Activated CD8-positive, alpha-beta T cell treated with anti-CD3 and anti-CD28 coated beads for 36 hours (primary cell): Measurements from ENCODE around the gene RXRA. TPM values are rescaled to one million over a fixed set of nuclear protein-coding genes. Genes with fewer than 3 reads are reported as not detected.

Experiments
- ATAC-seq: fragments of 200-7000 bp; cut with Tn5 transposase; one replicate; pipeline ENCODE4 v1.10.0; 2021; ENCODE audit warnings: mild to moderate bottlenecking, moderate library complexity
- CTCF ChIA-PET: fragments of 350-600 bp; sonication (Branson Sonifier 250); formaldehyde crosslinking; loops from one replicate; lab custom pipeline; 2021; ENCODE audit warnings: antibody characterized with exemption; lab: Charles Lee
- POLR2A ChIA-PET: fragments of 350-600 bp; sonication (Branson Sonifier 250); formaldehyde crosslinking; loops from one replicate; lab custom pipeline; 2021; ENCODE audit warnings: antibody characterized with exemption; lab: Charles Lee
- DNase-seq: peaks from one replicate; pipeline ENCODE4 v3.0.0-alpha.2; 2020
- H3K27ac Mint-ChIP-seq: one replicate; pipeline ENCODE4 v1.8.0; 2021; ENCODE audit warnings: mild to moderate bottlenecking, mixed read lengths
- H3K27me3 Mint-ChIP-seq: one replicate; pipeline ENCODE4 v1.8.0; 2021; ENCODE audit warnings: mixed read lengths
- H3K36me3 Mint-ChIP-seq: one replicate; pipeline ENCODE4 v1.8.0; 2021; ENCODE audit warnings: low read depth, mixed read lengths
- H3K4me1 Mint-ChIP-seq: one replicate; pipeline ENCODE4 v1.8.0; 2021; ENCODE audit warnings: low read depth, mixed read lengths
- H3K4me3 Mint-ChIP-seq: one replicate; pipeline ENCODE4 v1.8.0; 2021; ENCODE audit warnings: mild to moderate bottlenecking, moderate library complexity, mixed read lengths
- H3K9me3 Mint-ChIP-seq: one replicate; pipeline ENCODE4 v1.8.0; 2021; ENCODE audit warnings: mixed read lengths
- CTCF ChIP-seq: fragments of 200-600 bp; IDR thresholded peaks from one replicate; pipeline ENCODE4 v1.8.0; 2022; ENCODE audit warnings: antibody characterized with exemption, mild to moderate bottlenecking
- intact Hi-C: fragments of 100-400 bp; cut with micrococcal nuclease; formaldehyde crosslinking; loops from one replicate; pipeline ENCODE4 v1.10.0; 2022
- total RNA-seq, 2 experiments: library from RNA; stranded (reverse); gene quantifications; one replicate each; pipeline ENCODE4 v1.2.3, GENCODE V29; 2021

RXRA gene
- total RNA-seq, 2 experiments from 2014 or later: 23.2 to 23.8 TPM

GRCh38 chr9:134373269-134373668 is 47.0 kb downstream of the RXRA start:
- peak; percentile 24 for DNase-seq
- no peaks in the 10 kb centered on the region for H3K36me3 Mint-ChIP-seq
- no peaks in the 10 kb centered on the region for H3K4me1 Mint-ChIP-seq
- peak; percentile 17 for TF ChIP-seq CTCF
- H3K27ac Mint-ChIP-seq: no peak overlapping the region
- ATAC-seq: peak; percentile 52
- H3K9me3 Mint-ChIP-seq: no peaks in the 10 kb centered on the region
- H3K4me3 Mint-ChIP-seq: no peak overlapping the region
- POLR2A ChIA-PET: no interaction called here
- H3K27me3 Mint-ChIP-seq: no peaks in the 10 kb centered on the region
- intact Hi-C loops: no loop called here
- CTCF ChIA-PET: interaction anchor here (1.2 to 1.3 kb wide), 2 partner anchors 31 to 69 kb away, joined by 3 to 5 read pairs; no protein-coding TSS in a partner anchor

- ChIA-PET POLR2A (no interaction called here), CTCF (interaction anchor here (1.0 to 1.3 kb wide), 4 partner anchors 9 to 69 kb away, joined by 3 to 5 read pairs (median 4); no protein-coding TSS in a partner anchor)
- DNase-seq (no peak), ATAC-seq (no peak)
- H3K4me3 Mint-ChIP-seq: no peak overlapping the region
- H3K36me3 Mint-ChIP-seq: no peaks in the 10 kb centered on the region
- no peak for TF ChIP-seq CTCF
- H3K4me1 Mint-ChIP-seq: no peaks in the 10 kb centered on the region
- no peak overlapping the region for H3K27ac Mint-ChIP-seq
- no peaks in the 10 kb centered on the region for H3K9me3 Mint-ChIP-seq
- intact Hi-C loops: no loop called here
- H3K27me3 Mint-ChIP-seq: no peaks in the 10 kb centered on the region
These were observed 47.7 kb downstream of the RXRA start for GRCh38 chr9:134373953-134374300.

- Mint-ChIP-seq H3K27ac (no peak overlapping the region), H3K4me3 (no peak overlapping the region), H3K9me3 (no peaks in the 10 kb centered on the region), H3K4me1 (no peaks in the 10 kb centered on the region), H3K27me3 (no peaks in the 10 kb centered on the region), H3K36me3 (no peaks in the 10 kb centered on the region)
- POLR2A ChIA-PET: no interaction called here
- no peak for TF ChIP-seq CTCF
- CTCF ChIA-PET: interaction anchor here (1.0 to 1.1 kb wide), 2 partner anchors 10 to 68 kb away, joined by 3 to 4 read pairs; no protein-coding TSS in a partner anchor
- intact Hi-C loops: loop anchor here (5.0 kb wide), 1 partner anchor 63 kb away; no protein-coding TSS in a partner anchor
- DNase-seq (no peak), ATAC-seq (no peak)
These were observed 48.2 kb downstream of the RXRA start for GRCh38 chr9:134374301-134375010.

GRCh38 chr9:134375011-134375390 is 48.7 kb downstream of the RXRA start:
- CTCF ChIA-PET: interaction anchor here (1.0 to 1.1 kb wide), 2 partner anchors 10 to 68 kb away, joined by 3 to 4 read pairs; no protein-coding TSS in a partner anchor
- no peaks in the 10 kb centered on the region for H3K27me3 Mint-ChIP-seq
- ATAC-seq: no peak
- DNase-seq: no peak
- TF ChIP-seq CTCF: no peak
- no peaks in the 10 kb centered on the region for H3K9me3 Mint-ChIP-seq
- no peak overlapping the region for H3K4me3 Mint-ChIP-seq
- intact Hi-C loops: loop anchor here (5.0 kb wide), 1 partner anchor 62 kb away; no protein-coding TSS in a partner anchor
- POLR2A ChIA-PET: interaction anchor here (1.6 kb wide), 1 partner anchor 43 kb away, joined by 4 read pairs; no protein-coding TSS in a partner anchor
- H3K36me3 Mint-ChIP-seq: no peaks in the 10 kb centered on the region
- H3K4me1 Mint-ChIP-seq: no peaks in the 10 kb centered on the region
- no peak overlapping the region for H3K27ac Mint-ChIP-seq
